Endothelial cell of umbilical vein (primary cell): Measurements from ENCODE around the gene GRIN3A.
"Not testable (repeated sequence)": the region's sequence is repeated elsewhere in the genome, so short reads cannot be mapped to it uniquely, and the experiment has no call there.

Experiments
- CTCF ChIP-seq, 2 donors: IDR thresholded peaks; 1 replicate in 1 of 2; 2 replicates in 1 of 2; pipeline ENCODE4 v1.5.1; 2011; ENCODE audit warnings: low read length in 2 of 2, mild to moderate bottlenecking in 2 of 2, moderate library complexity in 2 of 2, control low read depth in 1 of 2, inconsistent platforms in 1 of 2, low read depth in 1 of 2; ENCODE audit not compliant: insufficient read depth in 1 of 2; ENCODE audit errors: extremely low read depth in 1 of 2
- MYC ChIP-seq: IDR thresholded peaks from one replicate; pipeline ENCODE4 v1.6.1; 2011; ENCODE audit warnings: mild to moderate bottlenecking, low read depth, low read length

- not testable (repeated sequence) for TF ChIP-seq CTCF (IDR thresholded peaks at IDR 0.05; ENCODE audit: extremely low read depth in 1 of 2, insufficient read depth in 1 of 2, low read depth in 1 of 2, low read length in 2 of 2); MYC
Observed at GRCh38 chr9:101549472-101550098, 188.9 kb downstream of the GRIN3A start.
